IMR-90 (cell line): ENCODE data around the gene FOXB2. TPM values are rescaled to one million over a fixed set of nuclear protein-coding genes. Genes with fewer than 3 reads are reported as not detected.

Experiments used
- ATAC-seq: fragments of 200-7000 bp; cut with Tn5 transposase; 2 replicates; pipeline ENCODE4 v1.9.1; 2020; ENCODE audit warnings: low read depth, mild to moderate bottlenecking, moderate library complexity
- BruUV-seq: library from RNA; stranded (reverse); fragments of 400-500 nt; replicated peaks from 2 replicates; lab custom pipeline; 2021; lab: Mats Ljungman, UMichigan
- CTCF ChIA-PET: fragments of 300-600 bp; formaldehyde crosslinking; extraction: SDS; loops from one replicate; lab custom pipeline; 2021; ENCODE audit warnings: antibody characterized with exemption; lab: Yijun Ruan, JAX
- POLR2A ChIA-PET: fragments of 300-600 bp; sonication (Branson Sonifier 250); formaldehyde crosslinking; loops from one replicate; lab custom pipeline; 2022; ENCODE audit warnings: antibody characterized with exemption; ENCODE audit not compliant: unreplicated experiment; lab: Charles Lee
- DNase-seq: peaks from one replicate; pipeline ENCODE4 v3.0.0; 2013
- H2AFZ ChIP-seq: replicated peaks from 2 replicates; pipeline ENCODE3; 2013; ENCODE audit warnings: low read length, mild to moderate bottlenecking; ENCODE audit not compliant: poor library complexity
- H2AK5ac ChIP-seq: 2 replicates; pipeline ENCODE4 v1.6.1; 2013; ENCODE audit warnings: low read depth, low read length, inconsistent platforms
- H2AK9ac ChIP-seq: replicated peaks from 2 replicates; pipeline ENCODE3; 2013; ENCODE audit warnings: mild to moderate bottlenecking, low read depth, low read length, moderate library complexity; ENCODE audit not compliant: poor library complexity
- H2BK120ac ChIP-seq: 2 replicates; pipeline ENCODE4 v1.6.1; 2013; ENCODE audit warnings: low read depth, low read length, inconsistent platforms
- H2BK15ac ChIP-seq: 3 replicates; pipeline ENCODE4 v1.6.1; 2013; ENCODE audit warnings: low read depth, low read length, inconsistent platforms
- H2BK20ac ChIP-seq: 2 replicates; pipeline ENCODE4 v1.6.1; 2013; ENCODE audit warnings: low read depth, mild to moderate bottlenecking, inconsistent platforms, low read length, moderate library complexity
- H2BK5ac ChIP-seq: 2 replicates; pipeline ENCODE4 v1.6.1; 2013; ENCODE audit warnings: mild to moderate bottlenecking, low read depth, low read length, inconsistent platforms; ENCODE audit not compliant: poor library complexity, severe bottlenecking
- H3K14ac ChIP-seq: replicated peaks from 2 replicates; pipeline ENCODE4 v1.6.1; 2013; ENCODE audit warnings: low read depth, low read length, inconsistent platforms
- H3K18ac ChIP-seq: 2 replicates; pipeline ENCODE4 v1.6.1; 2013; ENCODE audit warnings: low read depth, low read length, control low read depth
- H3K23ac ChIP-seq: 2 replicates; pipeline ENCODE4 v1.6.1; 2013; ENCODE audit warnings: low read depth, low read length, inconsistent platforms
- H3K27ac ChIP-seq: 2 replicates; pipeline ENCODE4 v1.5.1; 2013; ENCODE audit warnings: mild to moderate bottlenecking, control low read depth, low read length; ENCODE audit not compliant: insufficient read depth
- H3K27me3 ChIP-seq: 2 replicates; pipeline ENCODE4 v1.6.1; 2013; ENCODE audit warnings: low read length; ENCODE audit not compliant: control insufficient read depth, insufficient read depth
- H3K36me3 ChIP-seq: 2 replicates; pipeline ENCODE4 v1.6.1; 2013; ENCODE audit warnings: low read length, mixed read lengths; ENCODE audit not compliant: control insufficient read depth, insufficient read depth
- H3K4ac ChIP-seq: 2 replicates; pipeline ENCODE4 v1.6.1; 2013; ENCODE audit warnings: low read depth, low read length, inconsistent platforms
- H3K4me1 ChIP-seq: 2 replicates; pipeline ENCODE4 v1.6.1; 2013; ENCODE audit warnings: low read length, mixed read lengths; ENCODE audit not compliant: control insufficient read depth, insufficient read depth
- H3K4me2 ChIP-seq: 2 replicates; pipeline ENCODE4 v1.6.1; 2013; ENCODE audit warnings: low read depth, mild to moderate bottlenecking, control low read depth, low read length, moderate library complexity
- H3K4me3 ChIP-seq: 2 replicates; pipeline ENCODE4 v1.5.1; 2013; ENCODE audit warnings: low read depth, mild to moderate bottlenecking, control low read depth, low read length, moderate library complexity; ENCODE audit not compliant: insufficient read depth
- H3K56ac ChIP-seq: 2 replicates; pipeline ENCODE4 v1.6.1; 2013; ENCODE audit warnings: low read length, inconsistent platforms; ENCODE audit not compliant: insufficient read depth; ENCODE audit errors: extremely low read depth
- H3K79me1 ChIP-seq, 2 experiments: 2 replicates each; pipeline ENCODE4 v1.6.1; 2013; ENCODE audit warnings: low read length in 2 of 2, inconsistent platforms in 1 of 2, low read depth in 1 of 2
- H3K9ac ChIP-seq: 2 replicates; pipeline ENCODE4 v1.6.1; 2013; ENCODE audit warnings: low read depth, low read length, control low read depth
- H3K9me1 ChIP-seq: 2 replicates; pipeline ENCODE4 v1.6.1; 2013; ENCODE audit warnings: low read length, inconsistent platforms; ENCODE audit not compliant: insufficient read depth
- H3K9me3 ChIP-seq: 2 replicates; pipeline ENCODE4 v1.6.1; 2013; ENCODE audit warnings: low read length; ENCODE audit not compliant: control insufficient read depth, insufficient read depth
- H4K20me1 ChIP-seq: 2 replicates; pipeline ENCODE4 v1.6.1; 2013; ENCODE audit warnings: low read length, inconsistent platforms; ENCODE audit not compliant: insufficient read depth
- H4K5ac ChIP-seq: 2 replicates; pipeline ENCODE4 v1.6.1; 2013; ENCODE audit warnings: mild to moderate bottlenecking, low read depth, low read length, control low read depth
- H4K8ac ChIP-seq, 2 experiments: 2 replicates each; pipeline ENCODE4 v1.6.1; 2013; ENCODE audit warnings: low read depth in 2 of 2, low read length in 2 of 2, control low read depth in 1 of 2, inconsistent platforms in 1 of 2
- H4K91ac ChIP-seq: 2 replicates; pipeline ENCODE4 v1.6.1; 2013; ENCODE audit warnings: low read depth, low read length, inconsistent platforms; ENCODE audit not compliant: insufficient read depth
- CEBPB ChIP-seq: IDR thresholded peaks from 2 replicates; pipeline ENCODE4 v1.6.1; 2012; ENCODE audit warnings: low read depth, low read length, improper control_type of control experiment
- CHD1 ChIP-seq: IDR thresholded peaks from 2 replicates; pipeline ENCODE4 v1.6.1; 2012; ENCODE audit warnings: low read depth, low read length, improper control_type of control experiment
- MAZ ChIP-seq: IDR thresholded peaks from 2 replicates; pipeline ENCODE4 v1.6.1; 2012; ENCODE audit warnings: low read depth, mild to moderate bottlenecking, low read length, improper control_type of control experiment, moderate library complexity, borderline replicate concordance
- MXI1 ChIP-seq: IDR thresholded peaks from 2 replicates; pipeline ENCODE4 v1.6.1; 2012; ENCODE audit warnings: low read depth, mild to moderate bottlenecking, low read length, moderate library complexity, borderline replicate concordance
- RCOR1 ChIP-seq: IDR thresholded peaks from 2 replicates; pipeline ENCODE4 v1.6.1; 2012; ENCODE audit warnings: mild to moderate bottlenecking, low read length, improper control_type of control experiment; ENCODE audit not compliant: insufficient replicate concordance
- RFX5 ChIP-seq: IDR thresholded peaks from 2 replicates; pipeline ENCODE4 v1.8.0; 2012; ENCODE audit warnings: low read depth, mild to moderate bottlenecking, low read length, moderate library complexity
- SMC3 ChIP-seq: fragments of 150-350 bp; IDR thresholded peaks from 2 replicates; pipeline ENCODE4 v1.6.1; 2016; ENCODE audit warnings: low read depth, mild to moderate bottlenecking, antibody characterized with exemption, low read length, moderate library complexity
- WGBS, 2 experiments: methylation state at CpG; one replicate each; pipeline versions ENCODE4 v1.1.5 to v1.1.7; 2013; ENCODE audit warnings: missing lambda C conversion rate in 2 of 2; ENCODE audit not compliant: insufficient read length in 1 of 2; ENCODE audit errors: extremely low coverage in 2 of 2; 5-methylcytosine and 5-hydroxymethylcytosine counted together
- dilution Hi-C: fragments of 300-500 bp; cut with HindIII; formaldehyde crosslinking; loops from one replicate; pipeline ENCODE4 v1.14.3; 2018; ENCODE audit warnings: low sequenced_read_pairs; ENCODE audit not compliant: unreplicated experiment
- in situ Hi-C: fragments of 300-500 bp; cut with MboI; formaldehyde crosslinking; loops from 3 replicates; pipeline ENCODE4 v1.14.3; 2019; ENCODE audit warnings: low sequenced_read_pairs, inconsistent platforms, mixed read lengths
- intact Hi-C: fragments of 100-400 bp; cut with micrococcal nuclease; formaldehyde crosslinking; loops from 2 replicates; pipeline ENCODE4 v1.10.0; 2022
- polyA plus RNA-seq, 3 experiments: library from polyadenylated mRNA; depleted of rRNA; stranded (reverse); fragments of >200 nt; gene quantifications; 2 replicates each; pipeline ENCODE4 v1.2.3, GENCODE V29; 2012; ENCODE audit warnings: low replicate concordance in 1 of 3
- total RNA-seq: library from RNA; depleted of rRNA; stranded (reverse); fragments of >200 nt; gene quantifications from 2 replicates; pipeline ENCODE4 v1.2.3, GENCODE V29; 2012

The FOXB2 gene
- total and polyA plus RNA-seq, 2 of the 4 experiments (the other 2 are of a cell fraction), result not detected

DNA sequence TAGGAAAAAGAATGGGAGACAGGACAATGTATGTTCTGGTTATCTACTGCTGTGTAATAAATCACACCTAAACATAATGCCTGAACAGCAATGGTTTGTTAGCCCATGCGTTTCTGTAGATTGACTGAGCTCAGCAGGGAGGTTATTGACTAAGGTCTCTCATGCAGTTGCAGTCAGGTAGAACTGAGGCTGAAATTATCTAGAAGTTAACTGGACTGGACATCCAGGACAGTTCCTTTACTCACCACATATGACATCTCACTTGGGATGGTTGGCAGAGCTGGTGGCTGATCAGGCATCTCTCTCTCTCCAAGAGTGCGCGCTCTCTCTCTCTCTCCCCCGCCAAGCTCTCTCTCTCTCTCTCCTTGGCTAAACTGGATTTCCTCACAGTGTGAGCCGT, 8.9 kb upstream of the FOXB2 start:
- H3K56ac ChIP-seq, result no peak overlapping the region
- H3K27me3 ChIP-seq, result peaks cover 42% of the 10 kb centered on the region
- intact Hi-C loops, result loop anchor here (5.0 kb wide), 1 partner anchor 142 kb away; no protein-coding TSS in a partner anchor
- ATAC-seq (no peak), DNase-seq (no peak)
- H3K4me2 ChIP-seq, result no peak overlapping the region
- no peaks in the 10 kb centered on the region for H3K4me1 ChIP-seq
- no peak overlapping the region for H4K8ac ChIP-seq
- no peak overlapping the region for H3K27ac ChIP-seq
- H3K9me3 ChIP-seq, result peaks cover 2% of the 10 kb centered on the region; the same call in 1 of the 2 replicates
- no peak overlapping the region for H3K9ac ChIP-seq
- H2AK9ac ChIP-seq, result no peak overlapping the region
- WGBS, 2 experiments, result no CpG with 5 or more reads among the region's 5 CpGs
- no peak overlapping the region for H4K5ac ChIP-seq
- no peak overlapping the region for H2BK120ac ChIP-seq
- no peak overlapping the region for H3K4me3 ChIP-seq
- ChIA-PET CTCF (no interaction called here), POLR2A (no interaction called here)
- no peak overlapping the region for H3K18ac ChIP-seq
- dilution Hi-C loops, result no loop called here
- TF ChIP-seq MAZ (no peak), CEBPB (no peak), MXI1 (no peak), CHD1 (no peak), RCOR1 (no peak), RFX5 (no peak), SMC3 (no peak)
- no peak overlapping the region for H2AK5ac ChIP-seq
- H3K9me1 ChIP-seq, result no peaks in the 10 kb centered on the region
- H2BK15ac ChIP-seq, result no peak overlapping the region
- no peak overlapping the region for H2BK20ac ChIP-seq
- BruUV-seq, result no TSS peak
- no peak overlapping the region for H3K4ac ChIP-seq
- H3K14ac ChIP-seq, result no peak overlapping the region
- H3K23ac ChIP-seq, result no peak overlapping the region
- H3K79me1 ChIP-seq, result no peaks in the 10 kb centered on the region
- in situ Hi-C loops, result no loop called here
- no peak overlapping the region for H2BK5ac ChIP-seq
- no peaks in the 10 kb centered on the region for H4K20me1 ChIP-seq
- no peak overlapping the region for H4K91ac ChIP-seq
- no peaks in the 10 kb centered on the region for H3K36me3 ChIP-seq
- H2AFZ ChIP-seq, result no peak overlapping the region
